Activated T-cell treated with anti-CD3 and anti-CD28 coated beads, Interleukin-2, amount 50 U/mL, for 48 hours (primary cell): ENCODE results near the gene PDP2.
A peak's percentile ranks its signal among the peaks of the same experiment; 100 is the strongest.

Experiments
- DNase-seq, 2 experiments: peaks; one replicate each; pipeline ENCODE4 v3.0.0-alpha.2; 2020

Gene PDP2

DNA sequence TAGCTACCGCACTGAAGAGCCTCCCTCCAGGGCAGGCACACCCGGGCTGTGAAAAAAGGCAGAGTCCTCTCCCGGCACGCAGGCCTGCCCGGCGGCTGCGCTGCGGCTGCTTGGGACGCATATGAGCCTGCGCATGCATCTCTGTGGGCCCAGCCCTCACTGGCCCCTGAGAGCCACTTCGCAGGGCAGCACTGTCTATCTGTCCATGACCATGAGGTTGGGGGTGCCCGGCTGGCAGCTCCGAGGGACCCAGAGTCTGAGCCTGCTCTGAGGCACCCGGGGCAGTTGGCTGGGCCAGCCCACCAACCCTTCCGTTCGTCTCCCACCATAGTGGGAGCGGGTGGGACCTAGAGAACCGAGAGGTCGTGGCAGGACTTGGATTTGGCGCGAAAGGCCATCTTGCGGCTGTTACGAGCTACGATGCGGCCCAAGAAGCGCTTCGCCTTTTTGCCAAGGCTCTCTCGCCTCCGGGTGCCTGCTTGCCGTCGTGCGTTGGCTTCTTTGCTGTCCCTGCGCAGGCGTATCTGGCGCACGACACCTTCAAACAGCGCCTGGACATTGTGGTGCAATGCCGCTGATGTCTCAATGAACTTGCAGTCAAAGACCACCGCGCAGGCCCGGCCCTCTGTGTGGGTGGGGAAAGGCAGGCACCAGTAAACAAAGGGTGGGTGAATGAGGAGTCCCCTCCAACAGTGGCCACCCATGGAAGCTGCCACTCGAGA lies 41.6 kb downstream of the PDP2 start:
- no peak for DNase-seq

DNA sequence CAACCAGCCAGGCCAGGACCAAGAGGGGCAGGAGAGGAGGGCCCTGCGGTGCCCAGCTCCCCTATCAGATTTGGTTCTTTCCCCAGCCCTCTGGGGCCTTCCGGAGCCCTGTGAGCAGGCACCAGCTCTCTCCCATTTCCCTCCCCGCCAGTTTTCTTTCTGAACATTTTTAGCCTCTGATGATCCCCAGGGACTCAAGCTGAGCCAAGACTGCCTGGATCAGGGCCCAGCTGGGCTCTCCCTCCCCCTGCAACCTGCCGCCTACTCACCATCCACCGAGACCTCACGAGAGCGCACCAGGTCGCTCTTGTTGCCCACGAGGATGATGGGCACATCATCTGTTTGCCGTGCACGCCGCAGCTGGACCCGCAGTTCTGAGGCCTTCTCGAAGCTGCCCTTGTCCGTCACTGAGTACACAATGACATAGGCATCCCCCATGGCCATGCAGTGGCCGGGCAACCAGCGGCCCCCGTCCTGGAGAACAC lies 43.0 kb downstream of the PDP2 start:
- no peak for DNase-seq

DNA sequence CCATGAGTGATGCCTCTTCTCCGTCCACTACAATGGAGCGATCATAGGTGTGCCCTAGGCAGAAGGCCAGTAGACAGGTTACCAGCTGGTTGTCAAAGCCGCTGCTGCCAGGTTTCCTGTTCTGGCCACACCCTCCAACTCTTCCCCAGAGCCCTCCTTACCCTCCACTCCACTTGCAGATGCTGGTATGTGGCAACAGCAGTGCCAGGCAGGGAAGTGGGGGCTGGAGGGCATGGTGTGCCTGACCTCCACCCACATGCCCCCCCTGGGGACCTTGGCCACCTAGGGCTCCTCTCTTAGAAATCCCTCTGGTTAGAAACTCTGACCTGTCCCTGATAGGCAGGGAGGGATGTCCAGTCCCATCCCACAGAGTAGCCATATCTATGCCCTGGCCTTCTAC lies 43.6 kb downstream of the PDP2 start:
- DNase-seq = no peak

GRCh38 chr16:66924527-66925321 lies 44.4 kb downstream of the PDP2 start:
- peak; percentile 58 to 71 for DNase-seq

DNA sequence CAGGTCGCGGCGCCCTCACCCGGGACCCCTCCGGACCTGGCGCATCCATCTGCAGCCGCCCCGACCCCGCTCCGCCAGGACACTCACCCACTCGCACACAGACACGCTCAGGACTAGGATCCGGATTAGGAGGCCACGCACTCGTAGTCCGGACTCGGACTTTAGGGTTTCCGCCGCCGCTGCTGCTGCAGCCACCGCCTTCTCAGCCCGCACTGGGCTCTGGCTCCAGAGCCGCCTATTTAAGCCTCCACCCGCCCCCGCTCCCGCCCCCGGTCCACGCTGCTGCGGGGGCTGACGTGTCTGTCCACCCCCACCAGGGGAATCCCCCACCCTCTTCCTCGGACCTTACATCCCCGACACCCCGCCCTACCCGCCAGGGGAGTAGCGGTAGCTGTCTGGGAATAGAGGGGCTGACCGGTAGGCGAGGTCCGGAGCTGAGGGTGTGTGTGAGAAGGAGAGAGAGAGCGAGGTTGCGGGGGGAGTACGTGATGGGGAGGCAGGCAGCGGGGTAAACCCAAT lies 45.1 kb downstream of the PDP2 start, which contains the start of gene RRAD:
Gene RRAD (minus strand): TSS at position 214 of the 519 bp plus-strand sequence. CDS start 356 bp downstream, outside the sequence.
- no peak for DNase-seq

GRCh38 chr16:66926171-66926947 lies 46.0 kb downstream of the PDP2 start:
- no peak for DNase-seq

GRCh38 chr16:66926961-66927436 lies 46.7 kb downstream of the PDP2 start:
- no peak for DNase-seq

- no peak for DNase-seq
These were observed 47.8 kb downstream of the PDP2 start for GRCh38 chr16:66927918-66928649.

DNA sequence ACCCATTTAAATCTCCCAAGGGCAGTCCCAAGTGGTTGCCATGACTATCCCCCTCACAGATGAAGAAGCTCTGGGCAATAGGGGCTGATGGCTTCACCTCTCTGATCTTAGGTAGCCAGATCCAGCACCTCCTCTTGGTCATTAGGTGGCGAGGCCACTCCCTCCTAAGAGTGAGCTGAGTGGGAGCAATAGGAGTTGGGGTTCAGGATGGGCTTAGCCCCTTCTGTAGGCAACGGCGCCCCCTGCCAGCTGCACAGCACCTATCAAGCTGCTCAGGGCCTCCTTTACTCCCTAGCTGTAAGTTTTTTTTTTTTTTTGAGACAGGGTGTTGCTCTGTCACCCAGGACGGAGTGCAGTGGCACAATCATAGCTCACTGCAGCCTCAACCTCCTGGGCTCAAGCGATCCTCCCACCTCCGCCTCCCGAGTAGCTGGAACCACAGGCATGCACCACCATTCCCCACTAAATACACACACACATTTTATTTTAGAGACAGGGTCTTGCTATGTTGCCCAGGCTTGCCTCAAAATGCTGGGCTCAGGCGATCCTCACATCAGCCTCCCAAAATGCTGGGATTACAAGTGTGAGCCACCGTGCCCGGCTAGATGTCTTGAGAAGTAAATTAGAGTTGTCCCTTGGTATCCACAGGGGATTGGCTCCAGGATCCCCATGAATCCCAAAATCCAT lies 48.5 kb downstream of the PDP2 start:
- DNase-seq = peak; percentile 57 to 70

DNA sequence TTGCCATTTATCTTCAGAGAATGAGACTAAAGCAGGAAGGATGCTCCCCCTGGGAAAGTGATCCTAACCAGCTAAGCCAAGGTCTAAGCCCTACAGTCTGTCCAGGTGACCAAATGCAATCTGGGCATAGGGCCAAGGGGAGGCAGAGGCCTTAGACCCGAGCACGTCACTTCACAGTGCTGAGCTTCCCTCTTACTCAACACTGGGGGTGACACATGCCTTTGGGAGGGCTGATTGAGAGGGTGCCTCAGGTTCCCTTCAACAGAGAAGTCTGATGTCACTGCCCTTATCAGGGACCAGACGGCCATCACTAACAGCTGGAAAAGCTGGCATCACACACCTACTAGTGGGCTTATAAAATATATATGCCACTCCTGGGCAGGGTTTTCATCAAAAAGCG lies 49.9 kb downstream of the PDP2 start:
- DNase-seq = no peak

DNA sequence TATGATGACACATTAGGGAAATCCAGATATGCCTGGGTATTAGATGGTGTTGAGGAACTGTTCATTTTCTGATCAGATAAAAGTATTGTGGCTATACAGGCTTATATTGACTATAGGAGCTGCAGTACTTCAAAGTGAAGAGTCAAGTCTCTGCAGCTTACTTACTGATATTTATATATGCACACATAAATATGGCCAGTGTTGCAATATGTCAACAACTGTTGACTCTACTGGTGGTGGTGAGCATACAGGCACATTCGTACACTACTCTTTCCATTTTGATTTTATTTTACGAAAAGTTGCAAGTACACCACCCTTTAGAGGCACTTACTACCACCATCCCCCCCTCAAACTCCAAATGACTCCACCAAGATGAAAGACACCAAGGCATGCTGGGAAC lies 51.4 kb downstream of the PDP2 start:
- DNase-seq = no peak

GRCh38 chr16:66932076-66932475 lies 51.8 kb downstream of the PDP2 start:
- no peak for DNase-seq

- DNase-seq = peak; percentile 63 to 71
These were observed 53.4 kb downstream of the PDP2 start for GRCh38 chr16:66933776-66934137.

DNA sequence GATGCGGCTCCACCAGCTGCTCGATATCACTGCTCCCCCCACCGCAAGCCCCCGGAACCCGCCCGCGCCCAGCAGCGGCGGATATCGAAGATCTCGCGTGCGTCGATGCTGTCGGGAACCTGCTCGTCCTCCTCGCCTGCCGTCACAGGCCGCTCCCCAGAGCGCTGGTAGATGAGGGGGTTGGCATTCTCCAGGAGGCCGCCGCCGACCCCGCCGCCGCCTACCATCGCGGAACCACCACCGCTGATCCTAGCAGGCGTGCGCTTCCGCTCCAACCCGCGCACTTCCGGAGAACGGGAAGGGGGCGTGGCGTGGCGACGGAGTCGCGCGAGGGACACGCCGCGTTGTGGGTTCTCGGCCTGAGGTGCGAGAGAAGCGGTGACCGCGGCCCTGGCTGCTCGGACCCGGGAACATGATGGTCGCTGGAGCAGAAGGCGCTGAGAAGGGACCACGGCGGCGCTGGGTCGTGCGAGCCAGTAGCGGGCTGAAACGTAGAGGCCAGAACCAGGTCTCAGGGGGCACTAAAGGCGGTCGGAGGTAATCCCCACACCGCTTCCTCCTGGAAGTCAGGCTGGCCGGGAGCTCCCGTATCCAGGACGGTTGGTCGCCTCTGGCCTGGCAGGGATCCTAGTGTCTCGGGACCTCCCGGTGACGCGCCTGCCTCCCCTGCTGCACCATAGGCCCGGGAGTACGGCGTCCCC lies 54.0 kb downstream of the PDP2 start, which contains the start of gene CIAO2B:
Gene CIAO2B (minus strand): TSS at position 265 of the 701 bp plus-strand sequence. CDS start 38 bp downstream, at position 227.
- DNase-seq = peak; percentile 94

DNA sequence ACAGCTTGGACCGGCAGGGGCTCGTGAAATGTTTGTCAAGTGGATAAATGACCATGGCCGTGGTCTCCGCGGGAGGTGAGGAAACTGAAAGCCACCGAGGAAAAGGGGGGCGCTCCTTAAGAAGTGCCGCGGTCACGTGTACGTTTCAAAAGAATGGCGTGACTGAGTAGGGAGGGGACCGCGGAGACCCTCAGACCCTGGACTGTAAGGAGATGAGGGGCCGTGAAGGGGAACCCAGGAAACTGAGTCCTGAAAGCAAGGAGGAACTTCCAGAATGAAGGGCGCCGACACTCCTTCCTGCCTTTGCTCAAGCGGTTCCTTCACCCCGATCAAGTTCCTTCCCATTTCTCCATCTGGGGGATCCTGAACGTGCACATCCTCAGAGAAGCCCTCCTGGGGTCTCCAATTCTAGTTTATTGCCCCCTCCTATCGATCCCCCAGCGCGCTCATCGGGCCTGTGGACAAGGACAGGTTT lies 54.6 kb downstream of the PDP2 start:
- peak in 1 of 2 experiments; percentile 42 for DNase-seq

- DNase-seq = no peak
These were observed 55.1 kb downstream of the PDP2 start, which contains the start of gene CES2 for GRCh38 chr16:66935314-66936011. CES2 (plus strand) TSS chr16:66935516; CDS start chr16:66935636, 120 bp downstream.

DNA sequence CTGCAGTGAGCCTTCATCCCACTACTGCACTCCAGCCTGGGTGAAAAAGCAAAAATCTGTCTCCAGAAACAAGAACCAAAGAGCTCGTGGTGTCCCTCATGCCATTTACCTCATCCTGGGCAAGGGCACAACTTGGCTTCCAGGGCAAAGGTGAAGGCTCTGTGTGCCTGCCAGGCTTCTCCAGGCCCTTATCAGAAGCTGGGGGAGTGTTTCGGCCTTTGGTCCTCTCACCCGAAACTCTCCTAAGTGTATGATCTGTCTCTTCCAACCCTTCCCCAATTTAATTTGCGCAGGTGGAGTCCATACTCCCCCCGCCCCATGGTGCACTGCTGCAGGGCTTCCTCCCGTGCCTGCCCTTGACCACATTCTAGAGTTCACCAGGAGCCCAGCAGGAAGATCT lies 56.1 kb downstream of the PDP2 start:
- no peak for DNase-seq

- no peak for DNase-seq
These were observed 56.7 kb downstream of the PDP2 start for GRCh38 chr16:66936889-66937554.

- DNase-seq = no peak
These were observed 57.5 kb downstream of the PDP2 start for GRCh38 chr16:66937725-66938337.
